Mesodermal cell (in vitro differentiated cells): ENCODE data around the gene PNPLA3.

ENCODE experiments used
- H3K27ac ChIP-seq: 2 replicates; pipeline ENCODE4 v1.7.0; 2013; ENCODE audit warnings: mild to moderate bottlenecking, low read depth, low read length, moderate library complexity; ENCODE audit not compliant: severe bottlenecking
- H3K36me3 ChIP-seq: 2 replicates; pipeline ENCODE4 v1.7.1; 2013; ENCODE audit warnings: mild to moderate bottlenecking, low read length, moderate library complexity; ENCODE audit not compliant: control insufficient read depth, insufficient read depth
- H3K4me1 ChIP-seq: one replicate; pipeline ENCODE4 v1.7.1; 2013; ENCODE audit warnings: mild to moderate bottlenecking, low read length; ENCODE audit not compliant: insufficient read depth, control insufficient read depth, poor library complexity, severe bottlenecking
- H3K4me3 ChIP-seq: 2 replicates; pipeline ENCODE4 v1.7.0; 2013; ENCODE audit warnings: low read length, control low read depth, mild to moderate bottlenecking; ENCODE audit not compliant: insufficient read depth, poor library complexity, severe bottlenecking; ENCODE audit errors: extremely low read depth
- H3K9me3 ChIP-seq: 2 replicates; pipeline ENCODE4 v1.7.1; 2013; ENCODE audit warnings: mild to moderate bottlenecking, low read length, moderate library complexity; ENCODE audit not compliant: control insufficient read depth
- WGBS, 2 experiments: methylation state at CpG; one replicate each; pipeline ENCODE4 v1.1.5; 2013; ENCODE audit warnings: missing lambda C conversion rate in 2 of 2; ENCODE audit not compliant: insufficient coverage in 2 of 2; 5-methylcytosine and 5-hydroxymethylcytosine counted together

PNPLA3 gene

GRCh38 chr22:43980996-43981395 is 57.4 kb downstream of the PNPLA3 start:
- WGBS, 2 experiments = 97% methylated on average over 15 to 17 of the region's 17 CpGs
- peaks cover 93% of the 10 kb centered on the region for H3K36me3 ChIP-seq

GRCh38 chr22:43983808-43984207 is 60.2 kb downstream of the PNPLA3 start:
- H3K9me3 ChIP-seq = no peaks in the 10 kb centered on the region
- no peak overlapping the region for H3K27ac ChIP-seq
- peaks cover 86% of the 10 kb centered on the region for H3K36me3 ChIP-seq
- no peak overlapping the region for H3K4me3 ChIP-seq
- 96 to 97% methylated on average over 14 of the region's 16 CpGs for WGBS, 2 experiments
- no peaks in the 10 kb centered on the region for H3K4me1 ChIP-seq

More at GRCh38 chr22:43980996-43981395, 57.4 kb downstream of the PNPLA3 start:
- Histone ChIP-seq H3K27ac (no peak overlapping the region), H3K9me3 (no peaks in the 10 kb centered on the region), H3K4me3 (no peak overlapping the region), H3K4me1 (no peaks in the 10 kb centered on the region)

GRCh38 chr22:43985532-43985931 is 61.9 kb downstream of the PNPLA3 start:
- Histone ChIP-seq H3K4me3 (no peak overlapping the region), H3K36me3 (peaks cover 85% of the 10 kb centered on the region), H3K9me3 (no peaks in the 10 kb centered on the region), H3K27ac (no peak overlapping the region), H3K4me1 (no peaks in the 10 kb centered on the region)
- 82 to 84% methylated on average over 7 to 8 of the region's 12 CpGs for WGBS, 2 experiments

GRCh38 chr22:43988116-43988820 is 64.7 kb downstream of the PNPLA3 start:
- no peaks in the 10 kb centered on the region for H3K9me3 ChIP-seq
- peaks cover 85% of the 10 kb centered on the region for H3K36me3 ChIP-seq
- peaks cover 3% of the 10 kb centered on the region for H3K4me1 ChIP-seq
- H3K4me3 ChIP-seq = no peak overlapping the region
- WGBS, 2 experiments = 89 to 93% methylated on average over 8 of the region's 8 CpGs
- H3K27ac ChIP-seq = no peak overlapping the region

GRCh38 chr22:43988960-43989359 is 65.4 kb downstream of the PNPLA3 start:
- Histone ChIP-seq H3K36me3 (peaks cover 85% of the 10 kb centered on the region), H3K9me3 (no peaks in the 10 kb centered on the region), H3K4me3 (no peak overlapping the region), H3K4me1 (peaks cover 3% of the 10 kb centered on the region), H3K27ac (no peak overlapping the region)
- WGBS, 2 experiments = 96 to 100% methylated on average over 1 to 3 of the region's 10 CpGs

GRCh38 chr22:43990044-43990443 is 66.4 kb downstream of the PNPLA3 start:
- 91 to 95% methylated on average over 9 to 11 of the region's 13 CpGs for WGBS, 2 experiments
- H3K36me3 ChIP-seq = peaks cover 86% of the 10 kb centered on the region
- H3K9me3 ChIP-seq = no peaks in the 10 kb centered on the region
- H3K4me1 ChIP-seq = peaks cover 3% of the 10 kb centered on the region
- H3K4me3 ChIP-seq = no peak overlapping the region
- no peak overlapping the region for H3K27ac ChIP-seq

- no peak overlapping the region for H3K27ac ChIP-seq
- no peaks in the 10 kb centered on the region for H3K9me3 ChIP-seq
- no peak overlapping the region for H3K4me3 ChIP-seq
- peaks cover 5% of the 10 kb centered on the region for H3K4me1 ChIP-seq
- WGBS, 2 experiments = 95 to 96% methylated on average over 6 to 9 of the region's 11 CpGs
- H3K36me3 ChIP-seq = peaks cover 87% of the 10 kb centered on the region
Measured at GRCh38 chr22:43991316-43992020, 67.9 kb downstream of the PNPLA3 start.

GRCh38 chr22:43992331-43992821 is 68.8 kb downstream of the PNPLA3 start:
- Histone ChIP-seq H3K27ac (no peak overlapping the region), H3K4me3 (no peak overlapping the region), H3K36me3 (peaks cover 86% of the 10 kb centered on the region), H3K4me1 (peaks cover 5% of the 10 kb centered on the region), H3K9me3 (no peaks in the 10 kb centered on the region)
- 87 to 93% methylated on average over 6 of the region's 16 CpGs for WGBS, 2 experiments

GRCh38 chr22:43993072-43993760 is 69.6 kb downstream of the PNPLA3 start:
- H3K4me3 ChIP-seq = no peak overlapping the region
- peaks cover 93% of the 10 kb centered on the region for H3K36me3 ChIP-seq
- H3K27ac ChIP-seq = no peak overlapping the region
- 35 to 51% methylated on average over 15 to 17 of the region's 20 CpGs for WGBS, 2 experiments
- peaks cover 5% of the 10 kb centered on the region for H3K4me1 ChIP-seq
- H3K9me3 ChIP-seq = no peaks in the 10 kb centered on the region

GRCh38 chr22:43994006-43994405 is 70.4 kb downstream of the PNPLA3 start:
- H3K9me3 ChIP-seq = no peaks in the 10 kb centered on the region
- peaks cover 93% of the 10 kb centered on the region for H3K36me3 ChIP-seq
- H3K27ac ChIP-seq = no peak overlapping the region
- WGBS, 2 experiments = 92 to 99% methylated on average over 10 of the region's 11 CpGs
- peaks cover 5% of the 10 kb centered on the region for H3K4me1 ChIP-seq
- H3K4me3 ChIP-seq = no peak overlapping the region
